Measurements from ENCODE around the gene COL7A1. TPM values are rescaled to one million over a fixed set of nuclear protein-coding genes. Genes with fewer than 3 reads are reported as not detected.

Gene COL7A1
- total and polyA plus RNA-seq, 2 of the 13 experiments (the other 11 are each of a cell fraction or from before 2014, with no cell fraction given) = 2.7 to 11.7 TPM

DNA sequence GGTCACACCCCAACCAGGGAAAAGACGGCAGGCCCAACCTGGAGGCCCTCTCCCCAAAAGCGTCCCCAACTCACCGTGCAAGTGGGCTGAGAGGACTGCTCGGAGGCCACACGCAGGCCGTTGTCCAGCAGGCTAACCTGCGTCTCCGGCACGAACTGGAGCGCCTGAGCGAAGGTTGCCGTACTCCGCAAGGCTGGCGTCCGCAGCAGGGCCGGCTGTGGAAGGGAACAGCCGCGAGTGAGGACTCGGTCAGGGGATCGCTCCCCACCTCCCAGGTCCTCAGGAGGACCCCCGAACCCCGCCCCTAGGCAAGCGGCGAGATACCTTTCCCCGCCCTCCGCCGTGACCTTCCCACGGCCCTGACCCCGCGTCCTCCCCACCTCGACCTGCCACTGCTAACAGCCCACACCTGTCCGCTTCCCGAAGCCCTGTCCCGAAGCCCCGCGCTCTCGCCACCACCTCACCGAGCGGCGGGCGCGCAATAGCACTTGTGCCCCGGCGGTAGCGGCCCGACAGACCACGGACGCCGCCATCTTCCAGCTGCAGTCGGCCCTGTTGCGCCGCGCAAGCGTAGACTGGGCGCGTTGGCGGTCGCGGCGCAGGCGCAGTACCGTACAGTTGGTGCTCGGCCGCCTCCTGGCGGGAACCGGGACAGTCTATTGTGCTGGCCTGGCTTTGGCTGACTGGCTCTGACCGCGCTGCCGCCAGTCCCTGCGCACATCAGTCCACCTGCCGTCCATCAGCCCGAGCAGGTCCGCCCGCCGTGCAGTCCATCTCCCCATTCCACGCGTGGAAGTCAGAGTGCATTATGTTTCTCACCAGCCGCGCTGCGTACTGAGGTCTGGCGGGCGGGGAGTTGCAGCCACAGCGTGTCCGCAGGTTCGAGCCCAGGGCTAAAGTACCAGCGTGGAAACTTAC, 14.2 kb upstream of the COL7A1 start, which contains the start of gene UQCRC1 (continued):
- TF ChIP-seq TAF15 (IDR thresholded peaks at IDR 0.05; ENCODE audit: low read depth, low read length, poor library complexity, severe bottlenecking) (no peak), ZNF563 (CRISPR knock-in tag; IDR thresholded peaks at IDR 0.05) (no peak; the same call in 1 of the 2 replicates), BHLHE40 (IDR thresholded peaks at IDR 0.05; ENCODE audit: low read length) (no peak), NR2C2 (CRISPR knock-in tag; IDR thresholded peaks at IDR 0.05; ENCODE audit: borderline replicate concordance) (peak; percentile 93), FLYWCH1 (CRISPR knock-in tag; IDR thresholded peaks at IDR 0.05) (no peak), GRHL1 (CRISPR knock-in tag; conservative IDR thresholded peaks at IDR 0.05) (no peak), ZNF20 (CRISPR knock-in tag; IDR thresholded peaks at IDR 0.05) (no peak), MAZ (IDR thresholded peaks at IDR 0.05; ENCODE audit: borderline replicate concordance, low read depth, low read length) (no peak), MAZ (CRISPR knock-in tag; IDR thresholded peaks at IDR 0.05; ENCODE audit: low read depth) (peak; percentile 86; the same call in 1 of the 2 replicates), ETV5 (CRISPR knock-in tag; IDR thresholded peaks at IDR 0.05; ENCODE audit: borderline replicate concordance) (peak; percentile 13; the same call in 1 of the 2 replicates), FOXO1 (CRISPR knock-in tag; IDR thresholded peaks at IDR 0.05) (peak; percentile 46; the same call in 1 of the 2 replicates), CENPX (CRISPR knock-in tag; IDR thresholded peaks at IDR 0.05) (no peak), ZNF543 (CRISPR knock-in tag; IDR thresholded peaks at IDR 0.05) (no peak), ZSCAN25 (CRISPR knock-in tag; IDR thresholded peaks at IDR 0.05) (peak; percentile 61; the same call in 1 of the 2 replicates), SATB2 (CRISPR knock-in tag; IDR thresholded peaks at IDR 0.05) (0 out of 2 replicates have a peak, but pooled peaks have one; percentile 75), GATA4 (IDR thresholded peaks at IDR 0.05; ENCODE audit: borderline replicate concordance, low read depth) (0 out of 2 replicates have a peak, but pooled peaks have one; percentile 56), ATAD3A (CRISPR knock-in tag; IDR thresholded peaks at IDR 0.05) (no peak), ZBTB39 (CRISPR knock-in tag; IDR thresholded peaks at IDR 0.05) (no peak), PHF5A (CRISPR knock-in tag; IDR thresholded peaks at IDR 0.05; ENCODE audit: low read depth, unreplicated experiment) (no peak)
- TF ChIP-seq, protein P1, sequence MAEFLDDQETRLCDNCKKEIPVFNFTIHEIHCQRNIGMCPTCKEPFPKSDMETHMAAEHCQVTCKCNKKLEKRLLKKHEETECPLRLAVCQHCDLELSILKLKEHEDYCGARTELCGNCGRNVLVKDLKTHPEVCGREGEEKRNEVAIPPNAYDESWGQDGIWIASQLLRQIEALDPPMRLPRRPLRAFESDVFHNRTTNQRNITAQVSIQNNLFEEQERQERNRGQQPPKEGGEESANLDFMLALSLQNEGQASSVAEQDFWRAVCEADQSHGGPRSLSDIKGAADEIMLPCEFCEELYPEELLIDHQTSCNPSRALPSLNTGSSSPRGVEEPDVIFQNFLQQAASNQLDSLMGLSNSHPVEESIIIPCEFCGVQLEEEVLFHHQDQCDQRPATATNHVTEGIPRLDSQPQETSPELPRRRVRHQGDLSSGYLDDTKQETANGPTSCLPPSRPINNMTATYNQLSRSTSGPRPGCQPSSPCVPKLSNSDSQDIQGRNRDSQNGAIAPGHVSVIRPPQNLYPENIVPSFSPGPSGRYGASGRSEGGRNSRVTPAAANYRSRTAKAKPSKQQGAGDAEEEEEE (CRISPR knock-in tag; IDR thresholded peaks at IDR 0.05; ENCODE audit: borderline replicate concordance) = peak; percentile 63; the same call in 1 of the 2 replicates
- TF ChIP-seq, protein P2, sequence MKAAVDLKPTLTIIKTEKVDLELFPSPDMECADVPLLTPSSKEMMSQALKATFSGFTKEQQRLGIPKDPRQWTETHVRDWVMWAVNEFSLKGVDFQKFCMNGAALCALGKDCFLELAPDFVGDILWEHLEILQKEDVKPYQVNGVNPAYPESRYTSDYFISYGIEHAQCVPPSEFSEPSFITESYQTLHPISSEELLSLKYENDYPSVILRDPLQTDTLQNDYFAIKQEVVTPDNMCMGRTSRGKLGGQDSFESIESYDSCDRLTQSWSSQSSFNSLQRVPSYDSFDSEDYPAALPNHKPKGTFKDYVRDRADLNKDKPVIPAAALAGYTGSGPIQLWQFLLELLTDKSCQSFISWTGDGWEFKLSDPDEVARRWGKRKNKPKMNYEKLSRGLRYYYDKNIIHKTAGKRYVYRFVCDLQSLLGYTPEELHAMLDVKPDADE (CRISPR knock-in tag; IDR thresholded peaks at IDR 0.05) = no peak

Data from HepG2 (cell line).